NCI-H1092 treated with DMSO at 0.1 percent for 48 hours (cell line): Measurements from ENCODE around the gene BMPR1A.
"Not testable (repeated sequence)": the region's sequence is repeated elsewhere in the genome, so short reads cannot be mapped to it uniquely, and the experiment has no call there.

ENCODE experiments used
- DNase-seq: peaks from one replicate; lab custom pipeline; 2025; lab: John Stamatoyannopoulos, UW

BMPR1A gene

DNA sequence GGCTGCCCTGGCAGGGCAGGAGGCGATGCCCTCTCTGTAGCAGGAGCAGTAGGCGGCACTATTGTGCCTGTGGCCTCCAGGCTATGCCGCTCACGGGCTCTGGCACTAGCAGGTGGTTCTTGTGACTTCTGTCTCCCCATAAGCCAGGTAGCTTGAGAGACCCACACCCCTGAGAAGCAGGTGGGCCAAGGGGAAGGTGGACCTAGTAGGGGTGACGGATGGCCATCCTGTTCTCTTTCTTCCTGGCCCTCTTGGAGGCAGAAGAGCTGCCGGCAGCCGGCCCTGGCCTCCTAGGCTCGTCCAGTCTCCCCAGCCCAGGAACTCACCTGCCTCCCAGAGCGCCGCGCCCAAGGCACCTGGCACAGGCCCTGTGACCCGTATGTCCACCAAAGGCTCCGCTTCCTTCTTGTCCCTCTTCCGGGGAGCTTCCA, 185.6 kb downstream of the BMPR1A start:
- no peak for DNase-seq

- DNase-seq = no peak
These were observed 186.3 kb downstream of the BMPR1A start for GRCh38 chr10:86942441-86943315.

- no peak for DNase-seq
These were observed 187.1 kb downstream of the BMPR1A start for GRCh38 chr10:86943316-86944030.

DNA sequence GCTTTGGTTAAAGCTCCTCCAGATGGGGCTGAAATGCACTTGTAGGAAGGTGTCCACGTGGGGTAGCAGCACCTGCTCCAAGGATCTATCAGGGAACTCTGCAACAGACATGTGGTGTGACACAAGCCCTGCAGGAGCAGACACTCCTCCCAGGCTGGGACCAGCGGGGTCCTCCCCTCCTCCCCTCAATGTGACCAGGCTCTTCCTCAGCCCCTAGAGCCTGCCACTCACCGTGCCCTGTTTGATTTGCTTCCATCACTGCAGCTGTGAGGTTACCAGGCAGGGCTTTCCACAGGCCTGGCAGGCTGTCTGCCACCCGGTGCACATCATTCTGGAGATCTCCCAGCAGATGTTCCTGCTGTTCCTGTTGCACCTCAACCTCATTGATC, 187.6 kb downstream of the BMPR1A start:
- DNase-seq = no peak

GRCh38 chr10:86944471-86944870, 188.1 kb downstream of the BMPR1A start:
- no peak for DNase-seq

- no peak for DNase-seq
These were observed 188.5 kb downstream of the BMPR1A start for GRCh38 chr10:86944907-86945306.

GRCh38 chr10:86945361-86946212, 189.2 kb downstream of the BMPR1A start:
- peak; percentile 33 for DNase-seq

GRCh38 chr10:86946213-86947155, 190.1 kb downstream of the BMPR1A start:
- DNase-seq = peak; percentile 70

GRCh38 chr10:86947806-86948205, 191.4 kb downstream of the BMPR1A start:
- DNase-seq = not testable (repeated sequence)

- no peak for DNase-seq
These were observed 193.9 kb downstream of the BMPR1A start for GRCh38 chr10:86950349-86950748.

DNA sequence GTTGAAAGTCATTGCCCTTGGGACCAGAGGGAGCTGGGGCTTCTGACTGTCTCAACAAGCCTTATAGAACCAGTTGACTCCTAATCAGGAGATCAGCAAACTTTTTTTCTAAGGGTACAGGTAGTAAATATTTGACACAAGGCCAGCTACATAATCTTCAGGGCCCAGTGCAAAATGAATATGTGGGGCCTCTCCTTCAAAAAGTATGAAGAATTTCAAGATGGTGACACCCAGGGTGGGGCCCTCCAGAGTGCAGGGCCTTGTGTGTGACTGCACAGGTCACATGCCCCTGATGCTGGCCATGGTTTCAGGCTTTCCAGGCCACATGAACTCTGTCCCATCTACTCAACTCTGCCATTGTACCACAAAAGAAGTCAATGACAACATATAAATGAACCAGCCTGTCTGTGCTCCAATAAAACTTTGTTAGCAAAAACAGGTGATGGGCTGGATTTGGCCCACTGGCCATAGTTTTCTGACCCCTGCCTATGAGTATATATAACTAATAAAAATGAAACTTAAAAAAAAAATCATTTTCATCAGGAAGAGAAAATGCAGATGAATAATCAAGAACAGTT, 194.9 kb downstream of the BMPR1A start:
- no peak for DNase-seq

DNA sequence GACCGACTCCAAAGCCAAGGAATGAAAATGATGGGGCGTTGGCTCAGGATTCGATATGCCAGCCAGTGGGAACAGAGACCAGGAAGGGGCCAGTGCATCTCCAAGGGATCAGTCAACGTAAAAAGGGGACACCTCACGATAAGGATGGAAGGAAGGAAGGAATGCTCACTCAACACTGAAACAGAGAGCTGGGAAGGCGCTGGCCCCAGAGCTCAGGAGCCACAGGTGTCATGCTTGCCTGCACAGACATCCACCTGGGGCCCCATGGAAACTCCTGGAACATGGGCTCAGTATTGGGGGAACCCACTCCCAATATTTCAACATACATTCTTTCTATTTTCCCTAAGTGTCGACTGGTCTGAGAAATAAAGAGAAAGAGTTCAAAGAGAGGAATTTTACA, 195.7 kb downstream of the BMPR1A start:
- DNase-seq = no peak

DNA sequence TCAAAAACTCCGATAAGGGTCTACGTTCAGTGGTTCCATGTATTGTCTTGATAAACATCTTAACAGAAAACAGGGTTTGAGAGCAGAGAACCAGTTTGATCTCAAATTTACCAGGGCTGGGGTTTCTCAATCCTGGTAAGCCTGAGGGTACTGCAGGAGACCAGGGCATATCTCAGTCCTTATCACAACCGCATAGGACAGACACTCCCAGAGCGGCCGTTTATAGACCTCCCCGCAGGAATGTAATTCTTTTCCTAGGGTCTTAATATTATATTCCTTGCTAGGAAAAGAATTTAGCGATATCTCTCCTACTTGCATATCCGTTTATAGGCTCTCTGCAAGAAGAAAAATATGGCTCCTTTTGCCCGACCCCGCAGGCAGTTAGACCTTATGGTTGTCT, 196.3 kb downstream of the BMPR1A start:
- not testable (repeated sequence) for DNase-seq

- no peak for DNase-seq
These were observed 197.6 kb downstream of the BMPR1A start for GRCh38 chr10:86953747-86954680.

DNA sequence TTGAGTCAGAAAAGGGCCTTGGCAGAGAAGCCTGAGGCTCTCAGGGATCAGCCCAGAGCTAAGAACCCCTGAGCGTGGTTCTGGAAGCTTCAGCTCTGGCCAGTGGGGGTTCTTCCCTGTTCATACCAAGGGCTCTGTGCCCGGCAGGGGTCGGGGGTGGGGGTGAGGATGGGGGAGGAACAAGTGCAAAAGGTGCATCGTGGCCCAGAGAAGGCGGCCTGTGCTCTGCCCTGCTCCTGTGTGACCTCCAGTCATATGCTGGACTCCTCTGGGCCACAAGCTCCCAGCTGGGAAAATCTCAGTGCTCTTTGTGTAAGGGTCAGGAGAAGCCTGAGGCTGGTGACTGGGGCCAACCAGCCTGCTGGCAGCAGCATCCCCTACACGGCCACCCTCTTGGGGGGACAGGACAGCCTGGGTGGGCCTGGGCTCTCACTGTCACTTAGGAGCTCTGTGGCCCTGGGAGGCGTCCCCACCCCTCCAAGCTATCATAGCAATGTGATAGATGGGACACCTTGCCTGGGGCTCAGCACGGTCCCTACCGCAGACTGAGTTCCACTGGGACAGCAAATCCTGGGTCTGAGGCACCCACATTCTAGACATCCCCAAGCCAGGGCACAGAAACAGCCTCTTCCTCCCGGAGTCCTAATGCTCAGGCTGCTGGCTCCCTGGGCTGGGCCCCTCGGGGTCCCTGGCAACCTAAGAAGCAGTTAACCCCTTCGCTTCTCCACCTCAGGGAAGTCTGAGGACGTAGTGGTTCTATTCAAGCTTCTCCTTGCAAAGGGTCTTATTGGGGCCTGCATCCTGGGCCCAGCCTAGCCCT, 198.5 kb downstream of the BMPR1A start:
- no peak for DNase-seq

GRCh38 chr10:86955501-86956194, 199.2 kb downstream of the BMPR1A start:
- DNase-seq = no peak

DNA sequence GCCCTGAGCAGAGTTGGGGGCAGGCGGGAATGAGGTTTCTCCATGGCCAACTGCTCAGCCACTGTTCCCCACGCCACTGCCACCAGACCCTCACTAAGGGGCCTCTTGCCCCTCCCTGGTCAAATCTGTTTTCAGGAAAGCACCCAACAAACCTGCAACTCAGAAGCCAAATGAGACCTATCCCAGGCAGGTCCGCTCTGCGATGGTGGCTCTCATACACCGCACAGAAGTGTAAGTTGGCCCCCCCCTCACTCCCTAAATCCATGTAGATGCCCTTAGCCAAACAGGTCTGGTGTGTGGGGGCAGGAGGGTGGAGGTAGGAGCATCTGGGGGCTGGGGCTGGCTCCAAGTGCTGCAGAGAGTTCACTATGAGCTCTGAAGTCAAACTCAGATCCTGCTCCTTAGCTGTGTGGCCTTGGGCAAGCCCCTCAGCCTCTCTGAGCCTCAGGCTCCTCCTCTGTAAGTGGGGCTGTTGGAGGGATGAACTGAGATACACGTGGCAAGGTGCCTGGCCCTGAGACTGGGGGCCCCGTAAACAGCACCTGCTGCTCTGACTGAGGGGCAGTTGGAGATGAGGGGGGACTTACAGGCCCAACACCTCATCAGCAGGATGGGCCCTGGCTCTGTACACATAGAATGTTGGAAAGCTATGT, 199.9 kb downstream of the BMPR1A start:
- no peak for DNase-seq
